ENCODE results near the gene SLC29A3.
"Not testable (repeated sequence)": the region's sequence is repeated elsewhere in the genome, so short reads cannot be mapped to it uniquely, and the experiment has no call there.

The SLC29A3 gene

DNA sequence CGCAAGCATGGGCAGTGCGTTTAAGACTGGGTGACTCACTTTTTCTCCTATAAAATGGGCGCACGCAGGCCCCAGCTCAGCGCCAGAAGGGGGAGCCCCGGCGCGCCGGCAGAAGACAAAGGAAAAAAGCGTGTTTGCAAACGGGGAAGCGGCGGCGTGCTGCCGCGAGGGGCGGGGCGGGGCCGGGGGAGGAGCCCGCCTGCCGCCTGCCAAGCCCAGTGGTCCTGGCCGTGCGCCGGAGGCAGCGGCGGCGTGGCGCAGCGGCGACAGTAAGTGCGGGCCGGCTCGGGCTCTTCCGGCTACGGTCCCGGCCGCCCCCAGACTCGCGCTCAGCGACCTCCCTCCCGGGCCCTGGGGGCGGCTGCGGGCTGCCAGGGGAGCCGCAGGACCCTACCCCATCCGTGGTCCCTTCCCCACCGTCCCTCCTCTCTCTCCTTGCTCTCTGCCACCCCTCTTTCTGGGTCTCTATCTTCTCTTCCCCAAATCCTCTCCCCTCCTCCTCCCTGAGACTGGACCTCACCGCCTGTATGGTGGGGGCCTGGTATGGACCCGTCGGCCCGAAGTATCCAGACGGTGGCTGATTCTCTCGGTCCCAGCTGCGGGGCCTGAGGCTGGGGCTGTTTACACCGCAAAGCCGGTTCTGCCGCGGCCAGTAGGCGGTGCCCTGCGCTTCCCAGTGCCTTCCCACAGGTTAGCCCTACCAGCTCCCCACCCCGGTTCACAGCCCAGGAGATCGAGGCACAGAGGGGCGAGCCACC, at the start of gene SLC29A3:
SLC29A3 (plus strand) TSS at position 218 of the 758 bp plus-strand sequence; CDS start at position 269, 51 bp downstream.
- ATAC-seq (peak; percentile 85), DNase-seq (peak; percentile 88)

- ATAC-seq (no peak), DNase-seq (no peak)
These were observed 49.5 kb upstream of the SLC29A3 start for GRCh38 chr10:71269301-71270288.

DNA sequence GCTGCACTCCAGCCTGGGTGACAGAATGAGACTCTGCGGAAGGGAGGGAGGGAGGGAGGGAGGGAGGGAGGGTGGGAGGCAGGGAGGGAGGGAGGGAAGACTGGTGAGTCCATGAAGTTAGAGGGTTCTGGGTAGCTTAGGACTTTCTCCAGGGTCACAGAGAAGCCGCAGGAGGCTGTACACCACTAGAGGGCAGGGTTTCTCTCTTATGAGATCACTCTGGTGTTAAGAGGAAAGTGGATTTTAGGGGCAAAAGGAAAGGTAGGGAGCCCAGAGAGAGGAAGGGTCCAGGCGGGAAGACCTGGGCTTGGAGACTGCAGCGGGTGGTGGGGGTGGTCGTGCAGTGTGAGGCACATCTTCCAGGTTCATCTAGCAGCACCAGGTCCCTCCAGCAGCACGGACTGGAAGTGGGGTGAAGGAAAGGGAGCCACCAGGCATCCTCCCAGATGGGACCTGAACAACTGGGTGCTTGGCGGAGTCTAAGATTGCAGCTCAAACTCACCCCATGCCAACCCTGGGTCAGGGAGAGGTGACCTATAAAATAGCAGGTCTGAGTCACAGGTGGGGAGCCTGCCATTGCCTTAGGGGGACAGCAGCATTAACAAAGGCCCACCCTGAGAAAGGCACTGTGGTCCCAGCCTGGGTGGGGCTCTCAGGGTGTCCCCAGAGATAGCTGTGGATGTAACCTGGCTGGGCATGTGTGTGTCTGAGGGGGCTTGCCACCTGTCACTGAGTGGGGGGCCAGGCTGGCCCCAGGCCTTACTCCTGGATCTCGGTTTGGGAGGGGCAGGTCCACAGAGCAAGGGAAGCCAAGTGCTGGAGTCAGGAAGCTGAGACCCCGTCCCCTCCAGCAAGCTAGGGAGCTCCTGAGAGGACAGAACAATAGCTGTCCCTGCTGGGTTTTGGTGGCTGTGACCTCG, 48.5 kb upstream of the SLC29A3 start:
- DNase-seq (peak; percentile 48), ATAC-seq (no peak)

DNA sequence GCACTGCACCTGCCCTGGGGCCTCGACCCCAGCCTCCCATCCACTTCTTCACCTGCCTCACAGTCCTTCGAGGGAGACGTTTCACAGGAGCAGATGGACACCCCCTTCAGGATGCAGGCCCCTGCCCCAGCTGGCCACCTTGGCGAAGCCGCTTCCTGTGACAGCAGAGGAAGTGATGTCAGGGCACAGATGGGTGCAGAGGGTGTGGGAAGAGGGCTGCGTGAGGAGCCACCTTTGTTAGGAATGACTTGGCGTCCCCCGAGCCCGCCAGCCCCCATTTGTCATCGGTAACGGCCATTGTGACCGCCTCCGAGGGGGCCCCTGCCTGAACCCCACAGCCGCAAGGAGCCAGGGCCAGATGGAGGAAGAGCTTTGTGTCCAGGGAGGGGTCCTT, 47.4 kb upstream of the SLC29A3 start:
- ATAC-seq, result no peak
- no peak for DNase-seq

DNA sequence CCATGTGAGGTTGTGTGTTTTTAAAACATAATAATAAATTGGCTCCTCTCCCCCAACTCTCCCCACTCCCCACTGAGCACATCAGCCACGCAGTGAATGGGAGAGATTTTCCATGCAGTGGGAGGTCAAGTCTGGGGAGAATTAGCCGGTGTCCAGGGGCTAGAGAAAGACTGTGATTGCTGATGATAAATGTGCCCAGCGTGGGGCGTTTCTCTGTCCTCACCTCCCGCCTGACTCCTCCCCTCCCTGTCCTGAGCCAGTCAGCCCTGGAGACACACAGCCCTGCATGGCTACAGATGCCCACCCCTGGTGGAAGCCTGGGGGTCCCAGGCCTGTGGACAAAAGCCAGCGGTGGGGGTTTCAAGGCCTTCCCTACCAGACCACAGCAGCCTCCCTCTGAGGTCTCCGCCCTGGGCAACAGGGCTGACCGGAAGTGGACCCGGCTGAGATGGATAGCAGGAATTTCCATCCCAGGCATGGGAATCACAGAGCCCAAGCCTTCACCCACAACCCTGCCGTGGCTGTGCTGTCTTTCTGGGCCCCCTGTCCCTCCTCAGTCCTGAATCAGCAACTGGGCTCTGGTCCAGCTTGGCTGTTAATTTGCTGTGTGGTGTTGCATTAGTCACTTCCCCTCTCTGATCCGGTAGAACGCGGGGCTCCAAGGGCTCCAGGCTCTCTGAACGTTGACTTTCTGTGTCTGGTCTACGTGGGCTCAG, 46.8 kb upstream of the SLC29A3 start:
- no peak for ATAC-seq
- no peak for DNase-seq

DNA sequence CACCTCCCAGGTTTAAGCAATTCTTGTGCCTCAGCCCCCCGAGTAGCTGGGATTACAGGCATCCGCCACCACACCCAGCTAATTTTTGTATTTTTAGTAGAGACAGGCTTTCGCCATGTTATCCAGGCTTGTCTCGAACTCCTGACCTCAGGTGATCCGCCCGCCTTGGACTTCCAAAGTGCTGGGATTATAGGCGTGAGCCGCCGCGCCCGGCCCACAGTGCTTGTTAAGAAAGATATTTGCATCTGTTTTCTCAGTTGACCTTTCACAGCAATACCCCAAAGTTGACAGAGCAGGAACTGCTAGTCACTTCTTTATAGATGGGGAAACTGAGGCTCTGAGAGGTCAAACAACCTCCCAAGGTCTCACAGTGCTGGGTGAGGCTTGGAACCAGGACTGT, 46.1 kb upstream of the SLC29A3 start:
- ATAC-seq, result not testable (repeated sequence)

DNA sequence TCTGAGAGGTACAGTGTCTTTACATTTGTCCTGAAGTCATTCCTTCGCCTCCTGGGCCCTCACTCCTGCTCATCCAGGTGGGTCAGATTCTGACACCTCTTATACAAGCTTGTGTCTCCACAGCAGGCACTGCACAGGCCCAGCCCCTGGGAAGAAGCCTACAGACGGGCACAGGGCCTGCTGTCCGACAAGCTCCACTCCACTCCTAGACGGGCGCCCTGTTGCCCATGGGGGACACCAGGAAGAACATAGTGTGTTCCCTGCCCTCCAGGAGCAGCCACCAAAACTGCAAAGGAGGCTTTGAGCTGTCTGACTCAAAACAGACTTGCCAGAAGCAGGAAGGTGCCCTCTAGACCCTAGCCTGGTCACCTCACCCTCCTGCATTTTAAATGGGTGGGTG, 45.6 kb upstream of the SLC29A3 start:
- no peak for ATAC-seq
- no peak for DNase-seq

More for the DNA sequence above, 46.1 kb upstream of the SLC29A3 start:
- not testable (repeated sequence) for DNase-seq

- no peak for DNase-seq
- ATAC-seq, result no peak
These were observed 43.9 kb upstream of the SLC29A3 start for GRCh38 chr10:71274901-71275796.

- no peak for ATAC-seq
These were observed 42.2 kb upstream of the SLC29A3 start for GRCh38 chr10:71276873-71277272.

DNA sequence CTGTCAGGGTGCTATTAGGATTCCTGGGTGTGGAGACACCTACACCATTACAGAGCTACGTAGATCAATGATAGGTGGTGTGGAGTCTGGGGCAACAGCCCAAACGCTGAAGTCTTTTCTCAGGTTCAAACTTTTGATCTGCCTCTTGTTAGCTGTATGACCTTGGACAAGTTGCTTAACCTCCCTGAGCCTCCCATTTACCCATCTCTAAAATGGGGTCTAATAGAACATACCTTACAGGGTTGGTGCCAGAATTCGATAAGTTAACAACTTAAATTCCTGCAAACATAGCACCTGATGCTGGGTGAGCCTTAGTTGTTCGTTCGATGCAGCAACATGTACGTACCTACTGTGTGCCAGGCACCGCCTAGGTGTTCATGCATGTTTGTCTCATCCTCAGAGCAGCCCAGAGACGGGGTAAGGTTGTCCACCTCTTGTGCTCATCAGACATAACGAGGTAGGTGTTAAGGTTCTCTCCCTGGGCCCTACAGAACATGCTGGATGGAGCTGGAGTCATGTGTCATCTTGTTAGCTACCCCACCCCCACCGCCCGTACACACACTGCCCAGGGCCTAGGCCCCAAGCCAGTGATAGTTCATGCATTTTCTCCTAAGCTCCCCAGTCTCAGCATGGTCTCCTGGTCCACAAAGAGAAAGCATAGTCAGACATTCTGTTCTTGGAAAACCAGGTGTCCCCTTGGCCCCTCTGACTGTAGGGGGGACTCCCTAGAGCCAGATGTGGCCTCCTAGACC, 41.0 kb upstream of the SLC29A3 start:
- no peak for DNase-seq

More at GRCh38 chr10:71276873-71277272, 42.2 kb upstream of the SLC29A3 start:
- no peak for DNase-seq

DNA sequence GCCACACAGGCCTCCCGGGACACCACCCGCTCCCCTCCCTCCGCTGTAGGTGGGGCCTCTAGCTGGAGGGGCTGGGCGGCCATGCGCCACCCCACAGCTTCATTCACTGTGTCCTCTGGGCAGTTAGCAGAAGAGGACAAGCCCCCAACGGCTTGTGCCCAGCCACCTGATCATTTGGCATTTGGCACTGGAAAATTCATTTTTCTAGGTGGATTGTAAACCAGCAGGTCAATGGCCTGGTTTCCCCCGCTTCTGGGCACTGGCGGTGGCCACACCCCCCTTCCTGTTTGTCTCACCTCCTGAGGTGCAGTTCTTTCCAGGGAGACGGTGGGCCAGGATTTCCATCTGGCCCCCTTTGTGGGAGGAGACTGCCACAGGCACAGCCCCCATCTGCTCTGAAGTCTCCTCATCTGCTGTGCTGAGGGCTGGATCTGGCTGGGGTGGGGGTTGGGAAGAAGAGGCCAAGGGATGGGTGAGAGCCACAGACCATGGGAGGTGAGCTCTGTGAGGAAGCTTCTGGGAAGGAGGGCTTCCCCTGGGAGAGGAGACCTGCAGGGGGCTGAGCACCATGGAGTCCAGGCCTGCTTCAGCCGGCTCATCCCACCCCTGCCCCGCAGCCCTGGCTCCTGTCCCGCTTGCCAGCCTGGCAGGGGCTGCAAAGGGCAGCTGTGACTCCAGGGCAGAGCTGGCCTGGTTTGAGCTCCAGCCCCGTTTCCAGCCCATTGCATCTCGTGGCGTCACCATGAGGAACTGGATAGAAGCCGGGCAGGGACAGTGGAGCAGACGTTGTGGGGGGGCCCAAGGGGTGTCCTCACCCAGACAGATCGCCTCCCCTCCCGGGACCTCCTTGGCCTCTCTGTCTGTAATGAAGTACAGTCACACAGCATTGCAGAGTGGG, 40.1 kb upstream of the SLC29A3 start:
- ATAC-seq (no peak), DNase-seq (no peak)

More for the DNA sequence above, 41.0 kb upstream of the SLC29A3 start:
- no peak for ATAC-seq

GRCh38 chr10:71279590-71280170, 39.4 kb upstream of the SLC29A3 start:
- no peak for ATAC-seq
- DNase-seq, result no peak

DNA sequence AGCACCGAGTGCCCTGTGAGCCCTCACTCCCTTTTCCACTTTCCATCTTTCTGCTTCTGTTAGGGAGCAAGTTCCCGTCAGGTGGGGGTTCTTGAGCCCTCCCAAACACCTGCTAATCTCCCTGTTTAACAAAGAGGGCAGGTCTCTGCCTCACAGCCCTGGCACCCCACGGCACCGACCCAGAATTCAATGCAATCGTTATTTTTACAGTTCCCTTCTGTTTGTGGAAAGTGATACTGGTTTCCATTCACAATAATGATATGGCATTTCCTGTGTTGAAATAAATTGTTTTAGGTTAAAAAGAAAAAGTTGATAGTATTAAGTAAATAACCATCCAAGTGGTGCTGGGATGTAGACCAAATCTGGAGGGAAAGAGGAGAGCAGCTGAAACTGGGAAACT, 38.8 kb upstream of the SLC29A3 start:
- ATAC-seq (no peak), DNase-seq (no peak)

GRCh38 chr10:71280825-71281224, 38.2 kb upstream of the SLC29A3 start:
- DNase-seq (no peak), ATAC-seq (no peak)

GRCh38 chr10:71281646-71282322, 37.3 kb upstream of the SLC29A3 start:
- no peak for ATAC-seq
- no peak for DNase-seq

DNA sequence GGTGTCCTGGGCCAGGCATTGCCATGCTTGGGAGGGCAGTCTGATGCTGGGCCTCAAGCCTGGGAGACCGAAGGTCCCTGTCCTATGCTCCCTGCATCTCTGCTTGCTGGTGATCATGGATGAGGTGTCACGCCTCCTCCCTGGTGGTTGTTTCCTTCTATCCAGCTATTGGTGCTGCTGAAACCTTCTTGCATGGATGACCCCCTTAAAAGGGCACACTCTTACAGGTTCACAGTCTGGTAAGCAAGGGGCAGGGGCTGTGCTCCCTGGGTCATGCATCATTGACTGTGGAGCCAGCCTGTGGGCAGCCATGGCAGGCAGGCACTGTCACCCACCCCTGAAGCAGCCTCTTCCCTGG, 36.8 kb upstream of the SLC29A3 start:
- ATAC-seq (no peak), DNase-seq (no peak)

- no peak for ATAC-seq
- DNase-seq, result no peak
These were observed 35.6 kb upstream of the SLC29A3 start for GRCh38 chr10:71283410-71283809.
